Measurements from ENCODE around the gene PCSK2. TPM values are rescaled to one million over a fixed set of nuclear protein-coding genes. Genes with fewer than 3 reads are reported as not detected.

PCSK2 gene
- polyA plus RNA-seq, 1 donor: 0.62 TPM

GRCh38 chr20:17248224-17248623 is 21.4 kb downstream of the PCSK2 start:
- no peak for DNase-seq

GRCh38 chr20:17262786-17263185 is 35.9 kb downstream of the PCSK2 start:
- no peak for DNase-seq

- no peak for DNase-seq
Measured at GRCh38 chr20:17273717-17274116, 46.9 kb downstream of the PCSK2 start.

- no peak for DNase-seq
Measured at GRCh38 chr20:17276101-17276500, 49.3 kb downstream of the PCSK2 start.

- peak; percentile 15 for DNase-seq
Measured at GRCh38 chr20:17281478-17281877, 54.6 kb downstream of the PCSK2 start.

- no peak for DNase-seq
Measured at GRCh38 chr20:17282501-17282900, 55.7 kb downstream of the PCSK2 start.

- no peak for DNase-seq
Measured at GRCh38 chr20:17287503-17287902, 60.7 kb downstream of the PCSK2 start.

GRCh38 chr20:17287998-17288397 is 61.2 kb downstream of the PCSK2 start:
- no peak for DNase-seq

GRCh38 chr20:17295151-17295726 is 68.4 kb downstream of the PCSK2 start:
- no peak for DNase-seq

GRCh38 chr20:17295991-17296390 is 69.2 kb downstream of the PCSK2 start:
- DNase-seq: no peak

- no peak for DNase-seq
Measured at GRCh38 chr20:17298171-17298570, 71.3 kb downstream of the PCSK2 start.

- no peak for DNase-seq
Measured at GRCh38 chr20:17298751-17299150, 71.9 kb downstream of the PCSK2 start.

- DNase-seq: no peak
Measured at GRCh38 chr20:17300113-17300512, 73.3 kb downstream of the PCSK2 start.

- no peak for DNase-seq
Measured at GRCh38 chr20:17304774-17305173, 77.9 kb downstream of the PCSK2 start.

- DNase-seq: no peak
Measured at GRCh38 chr20:17306427-17306826, 79.6 kb downstream of the PCSK2 start.

GRCh38 chr20:17314264-17314663 is 87.4 kb downstream of the PCSK2 start:
- DNase-seq: no peak

- no peak for DNase-seq
Measured at GRCh38 chr20:17315407-17316231, 88.8 kb downstream of the PCSK2 start.

- no peak for DNase-seq
Measured at GRCh38 chr20:17316316-17317038, 89.6 kb downstream of the PCSK2 start.

GRCh38 chr20:17317341-17317740 is 90.5 kb downstream of the PCSK2 start:
- no peak for DNase-seq

GRCh38 chr20:17320456-17320855 is 93.6 kb downstream of the PCSK2 start:
- no peak for DNase-seq

GRCh38 chr20:17326096-17326495 is 99.3 kb downstream of the PCSK2 start:
- DNase-seq: no peak

- DNase-seq: no peak
Measured at GRCh38 chr20:17327185-17328148, 100.6 kb downstream of the PCSK2 start.
